Dedifferentiated amniotic fluid mesenchymal stem cell (primary cell): ENCODE results near the gene RPUSD3.
"Not testable (repeated sequence)": the region's sequence is repeated elsewhere in the genome, so short reads cannot be mapped to it uniquely, and the experiment has no call there.

Experiments
- DNase-seq: peaks from one replicate; pipeline ENCODE4 v3.0.0-alpha.2; 2016; ENCODE audit errors: extremely low spot score

RPUSD3 gene, protein sequence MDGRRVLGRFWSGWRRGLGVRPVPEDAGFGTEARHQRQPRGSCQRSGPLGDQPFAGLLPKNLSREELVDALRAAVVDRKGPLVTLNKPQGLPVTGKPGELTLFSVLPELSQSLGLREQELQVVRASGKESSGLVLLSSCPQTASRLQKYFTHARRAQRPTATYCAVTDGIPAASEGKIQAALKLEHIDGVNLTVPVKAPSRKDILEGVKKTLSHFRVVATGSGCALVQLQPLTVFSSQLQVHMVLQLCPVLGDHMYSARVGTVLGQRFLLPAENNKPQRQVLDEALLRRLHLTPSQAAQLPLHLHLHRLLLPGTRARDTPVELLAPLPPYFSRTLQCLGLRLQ

DNA sequence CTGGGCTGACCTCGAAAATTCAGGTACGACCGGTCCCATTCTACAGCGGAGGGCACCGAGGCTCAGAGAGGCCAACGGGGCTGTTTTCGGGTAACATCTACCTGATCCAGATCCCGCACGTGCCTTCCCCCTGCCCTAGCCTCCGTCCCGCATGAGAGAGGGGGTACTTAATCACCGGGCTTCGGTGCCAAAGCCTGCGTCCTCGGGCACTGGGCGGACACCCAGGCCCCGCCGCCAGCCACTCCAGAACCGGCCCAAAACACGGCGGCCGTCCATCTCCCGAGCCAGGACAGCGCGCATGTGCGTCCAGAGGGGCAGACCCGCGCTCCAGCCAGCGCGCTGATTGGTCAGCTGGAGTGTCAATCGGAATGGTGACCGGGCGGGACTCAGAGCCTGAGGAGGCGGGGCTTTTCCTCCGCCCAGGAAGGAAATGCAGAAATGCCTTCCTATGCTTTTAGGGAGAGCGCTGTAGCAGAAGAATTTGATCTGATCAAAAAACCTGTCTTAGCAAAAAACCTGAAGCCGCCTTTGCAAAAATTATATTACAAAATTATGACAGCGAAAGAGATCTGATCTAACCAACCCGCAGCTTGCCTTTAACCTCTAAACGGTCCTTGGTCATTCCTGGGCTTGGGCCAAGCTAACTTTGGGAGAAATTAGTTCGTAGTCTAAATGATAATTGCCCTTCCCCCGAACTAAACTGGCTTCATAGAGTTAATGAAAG lies at the start of gene RPUSD3:
Gene RPUSD3, minus strand, starts transcription at position 294 of the 724 bp plus-strand sequence. Its CDS starts 18 bp downstream, at position 276.
- peak; percentile 96 for DNase-seq

DNA sequence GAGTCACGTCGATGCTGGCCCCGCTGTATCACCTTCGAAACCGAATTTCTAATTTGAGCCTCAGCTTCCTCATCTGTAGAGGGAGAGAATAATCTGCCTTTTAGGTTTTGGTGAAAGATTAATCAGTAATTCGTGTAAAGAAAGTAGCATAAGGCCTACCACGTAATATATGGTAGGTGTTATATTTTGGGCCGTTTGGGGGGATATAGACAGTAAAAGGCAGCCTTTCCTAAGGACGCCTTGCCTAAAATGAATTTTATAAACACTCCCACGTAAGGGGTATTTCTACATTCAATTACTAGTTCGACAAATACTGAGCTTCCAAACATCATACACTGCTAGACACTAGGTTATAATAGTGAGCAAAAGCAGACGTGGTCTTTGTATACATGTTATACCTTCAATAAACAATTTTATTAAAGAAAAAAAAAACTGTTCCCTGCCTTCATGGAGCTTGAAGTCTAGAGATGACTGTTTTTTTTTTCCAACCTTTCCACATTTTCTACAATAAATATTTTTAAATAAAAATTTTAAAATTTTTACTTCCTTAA lies 47.3 kb upstream of the RPUSD3 start:
- no peak for DNase-seq

GRCh38 chr3:9890249-9891071 lies 46.7 kb upstream of the RPUSD3 start, which contains the start of gene JAGN1:
Gene JAGN1, plus strand, starts transcription at chr3:9890610. Its CDS starts 113 bp downstream, at chr3:9890723.
- DNase-seq = peak; percentile 82

DNA sequence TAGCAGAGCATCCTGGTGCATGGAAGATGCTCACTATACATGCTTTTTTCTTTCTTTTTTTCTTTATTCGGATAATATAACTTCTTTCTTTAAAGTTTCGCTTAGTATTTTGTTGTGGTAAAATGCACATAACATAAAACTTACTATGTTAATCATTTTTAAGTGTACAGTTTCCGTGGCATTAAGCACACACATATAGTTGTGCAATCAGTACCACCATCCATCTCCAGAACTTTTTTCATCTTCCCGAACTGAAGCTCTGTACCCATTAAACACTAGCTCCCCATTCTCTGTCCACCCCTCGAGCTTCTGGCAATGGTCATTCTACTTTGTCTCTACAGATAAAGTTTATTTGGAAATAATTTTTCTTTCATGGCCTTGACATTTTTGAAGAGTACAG lies 45.6 kb upstream of the RPUSD3 start:
- DNase-seq = no peak

- DNase-seq = no peak
These were observed 44.7 kb upstream of the RPUSD3 start for GRCh38 chr3:9888540-9888939.

GRCh38 chr3:9887480-9887879 lies 43.7 kb upstream of the RPUSD3 start:
- DNase-seq = no peak

GRCh38 chr3:9886328-9886727 lies 42.5 kb upstream of the RPUSD3 start:
- no peak for DNase-seq

DNA sequence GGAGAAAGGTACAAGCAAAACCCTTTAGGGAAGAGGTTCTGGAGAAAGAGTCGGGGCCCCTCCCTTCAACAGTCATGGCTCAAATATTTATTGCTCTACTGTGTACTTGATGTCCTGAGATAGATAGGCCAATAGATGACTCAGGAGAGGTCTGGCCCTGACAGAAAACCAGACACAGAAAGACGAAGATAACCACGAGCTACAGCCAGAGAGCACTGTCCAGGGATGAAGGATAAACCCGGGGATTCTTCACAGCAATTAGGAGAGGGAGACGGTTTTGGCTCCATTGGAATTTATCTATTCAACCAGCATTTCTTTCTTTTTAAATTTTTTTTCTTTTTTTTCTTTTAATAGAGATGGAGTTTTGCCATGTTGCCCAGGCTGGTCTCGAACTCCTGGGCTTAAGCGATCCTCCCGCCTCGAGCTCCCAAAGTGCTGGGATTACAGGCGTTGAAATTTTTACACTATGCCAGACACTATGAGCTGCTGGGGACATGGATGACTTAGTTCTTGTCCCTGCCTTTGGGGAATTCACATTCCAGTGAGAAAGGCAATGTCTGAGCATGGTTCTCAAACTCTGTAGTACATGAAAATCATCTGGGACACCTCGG lies 40.9 kb upstream of the RPUSD3 start:
- peak; percentile 40 for DNase-seq

- no peak for DNase-seq
These were observed 40.1 kb upstream of the RPUSD3 start for GRCh38 chr3:9883706-9884554.

DNA sequence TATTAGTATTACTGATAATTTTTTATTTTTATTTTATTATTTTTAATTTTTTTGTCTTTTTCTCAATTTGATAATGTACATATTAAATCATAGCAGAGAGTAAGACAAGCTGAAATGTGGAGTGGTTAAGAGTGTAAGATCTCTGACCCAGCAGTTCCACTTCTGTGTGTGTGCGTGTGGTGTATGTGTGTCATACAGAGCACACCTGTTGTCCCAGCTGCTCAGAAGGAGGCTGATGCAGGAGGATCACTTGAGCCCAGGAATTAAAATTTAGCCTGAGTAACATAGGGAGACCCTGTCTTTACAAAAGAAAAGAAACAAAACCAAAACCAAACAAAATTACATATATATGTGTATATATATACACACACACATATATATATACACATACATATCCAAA lies 37.6 kb upstream of the RPUSD3 start:
- DNase-seq = no peak

GRCh38 chr3:9879830-9880549 lies 36.2 kb upstream of the RPUSD3 start, which contains the start of gene CIDEC:
Gene CIDEC, minus strand, starts transcription at chr3:9880253. Its CDS starts 1,767 bp downstream, at chr3:9878486.
- no peak for DNase-seq

- DNase-seq = no peak
These were observed 34.9 kb upstream of the RPUSD3 start for GRCh38 chr3:9878700-9879099.

DNA sequence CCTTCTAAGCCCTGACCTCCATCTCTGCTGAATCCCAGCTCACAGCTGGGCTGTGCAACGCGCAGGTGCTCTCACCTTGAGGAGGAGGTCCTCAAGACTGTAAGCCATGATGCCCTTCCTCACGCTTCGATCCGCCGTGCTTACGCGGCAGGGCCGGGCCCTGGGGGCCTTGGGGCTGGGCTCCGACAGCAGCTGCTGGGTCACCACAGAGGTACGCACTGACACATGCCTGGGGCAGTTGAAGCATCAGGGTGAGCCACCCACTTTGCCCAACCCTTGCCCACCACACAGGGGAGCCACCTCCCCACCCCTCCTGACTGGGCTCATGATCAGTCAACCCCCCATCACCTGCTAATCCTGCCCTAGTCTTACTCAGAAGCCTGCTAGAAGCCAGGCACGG lies 33.2 kb upstream of the RPUSD3 start:
- DNase-seq = no peak

DNA sequence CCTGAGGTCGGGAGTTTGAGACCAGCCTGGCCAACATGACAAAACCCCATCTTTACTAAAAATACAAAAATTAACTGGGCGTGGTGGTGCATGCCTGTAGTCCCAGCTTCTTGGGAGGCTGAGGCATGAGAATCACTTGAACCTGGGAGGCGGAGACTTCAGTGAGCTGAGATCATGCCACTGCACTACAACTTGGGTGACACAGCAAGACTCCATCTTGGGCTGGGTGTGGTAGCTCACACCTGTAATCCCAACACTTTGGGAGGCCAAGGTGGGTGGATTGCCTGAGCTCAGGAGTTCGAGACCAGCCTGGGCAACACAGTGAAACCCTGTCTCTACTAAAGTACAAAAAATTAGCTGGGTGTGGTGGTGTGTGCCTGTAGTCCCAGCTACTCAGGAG lies 32.4 kb upstream of the RPUSD3 start:
- not testable (repeated sequence) for DNase-seq

DNA sequence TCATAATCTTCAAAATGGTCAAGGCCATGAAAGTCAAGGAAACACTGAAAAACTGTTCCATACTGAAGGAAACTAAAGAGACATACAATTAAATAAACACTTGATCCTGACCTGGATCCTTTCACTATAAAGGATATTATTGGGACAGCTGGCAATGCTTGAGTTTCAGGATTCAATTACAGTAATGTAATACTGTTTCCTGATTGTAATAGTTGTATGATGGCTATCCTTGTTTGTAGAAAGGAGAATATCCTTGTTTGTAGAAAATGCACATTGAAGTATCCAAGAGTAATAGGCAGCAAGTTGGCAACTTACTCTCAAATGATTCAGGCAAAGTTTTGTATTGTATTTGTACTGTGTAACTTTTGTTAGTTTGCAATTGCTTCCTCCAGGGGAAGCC lies 31.6 kb upstream of the RPUSD3 start:
- DNase-seq = no peak

DNA sequence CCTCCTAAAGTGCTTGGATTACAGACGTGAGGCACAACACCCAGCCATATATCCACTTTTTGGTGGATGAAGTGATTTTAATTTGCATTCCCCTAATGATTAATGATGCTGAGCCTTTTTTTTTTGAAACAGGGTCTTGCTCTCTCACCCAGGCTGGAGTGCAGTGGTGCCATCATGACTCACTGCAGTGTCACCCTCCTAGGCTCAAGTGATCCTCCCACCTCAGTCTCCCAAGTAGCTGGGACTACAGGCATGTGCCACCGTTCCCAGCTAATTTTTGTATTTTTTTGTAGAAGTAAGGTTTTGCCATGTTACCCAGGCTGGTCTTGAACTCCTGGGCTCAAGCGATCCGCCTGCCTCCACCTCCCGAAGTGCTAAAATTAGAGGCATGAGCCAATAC lies 28.3 kb upstream of the RPUSD3 start:
- not testable (repeated sequence) for DNase-seq

DNA sequence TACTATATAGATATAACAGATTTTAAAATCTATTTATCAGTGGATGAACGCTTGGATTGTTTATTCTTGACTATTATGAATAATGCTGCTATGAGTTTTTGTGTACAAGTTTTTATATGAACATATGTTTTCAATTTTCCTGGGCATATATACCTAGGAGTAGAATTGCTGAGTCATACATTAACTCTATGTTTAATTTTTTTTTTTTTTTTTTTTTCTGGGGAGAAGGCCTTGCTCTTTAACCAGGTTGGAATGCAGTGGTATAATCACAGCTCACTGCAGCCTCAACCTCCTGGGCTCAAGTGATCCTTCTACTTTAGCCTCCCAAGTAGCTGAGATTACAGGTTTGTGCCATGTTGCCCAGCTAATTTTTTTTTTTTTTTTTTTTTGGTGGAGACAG lies 27.2 kb upstream of the RPUSD3 start:
- DNase-seq = peak; percentile 68

GRCh38 chr3:9869955-9870354 lies 26.1 kb upstream of the RPUSD3 start:
- no peak for DNase-seq

DNA sequence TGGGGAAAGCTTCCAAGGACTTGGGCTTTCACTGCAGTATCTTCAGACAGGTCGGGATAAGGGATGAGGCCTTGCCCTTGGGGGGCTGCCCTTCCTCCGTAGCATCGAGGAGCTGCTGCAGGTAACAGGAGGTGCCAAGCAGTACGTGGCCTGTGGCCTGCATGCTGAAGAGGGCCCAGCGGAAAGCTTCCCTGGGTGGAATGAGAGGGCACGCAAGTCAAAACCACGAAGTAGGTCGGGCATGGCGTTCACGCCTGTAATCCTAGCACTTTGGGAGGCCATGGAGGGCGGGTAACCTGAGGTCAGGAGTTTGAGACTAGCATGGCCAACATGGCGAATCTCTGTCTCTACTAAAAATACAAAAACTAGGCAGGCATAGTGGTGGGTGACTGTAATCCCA lies 23.3 kb upstream of the RPUSD3 start:
- no peak for DNase-seq

DNA sequence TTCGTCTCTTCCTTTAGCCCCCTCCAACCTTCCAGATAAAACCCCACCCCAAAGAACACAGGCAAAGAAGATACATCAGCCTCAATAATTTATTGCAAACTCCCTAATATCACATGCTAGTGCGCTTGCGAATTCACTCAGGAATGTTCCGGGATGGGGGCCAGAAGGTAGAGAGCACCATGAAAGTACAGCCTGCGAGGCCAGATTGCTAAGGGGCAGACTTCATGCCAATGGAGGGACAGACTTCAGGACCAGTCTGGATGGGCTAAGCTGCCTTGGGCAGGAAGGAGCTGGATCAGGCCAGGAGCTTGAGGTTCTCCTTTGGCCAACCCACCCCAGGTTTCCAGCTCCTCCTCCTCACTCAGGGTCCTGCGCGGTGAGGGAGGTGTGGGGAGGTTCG lies 22.8 kb upstream of the RPUSD3 start:
- DNase-seq = no peak
